Immature natural killer cell (primary cell): Measurements from ENCODE around the gene IFNGR2. TPM values are rescaled to one million over a fixed set of nuclear protein-coding genes. Genes with fewer than 3 reads are reported as not detected.
"Not testable (repeated sequence)": the region's sequence is repeated elsewhere in the genome, so short reads cannot be mapped to it uniquely, and the experiment has no call there.

Experiments used
- DNase-seq, 3 donors: peaks; one replicate each; pipeline ENCODE4 v3.0.0; 2022; ENCODE audit warnings: mixed read lengths in 1 of 3
- H3K27ac Mint-ChIP-seq, 6 donors: one replicate each; pipeline ENCODE4 v1.8.0; 2020; ENCODE audit warnings: mixed read lengths in 6 of 6, mild to moderate bottlenecking in 5 of 6, inconsistent platforms in 4 of 6, moderate library complexity in 3 of 6
- H3K27me3 Mint-ChIP-seq, 3 donors: one replicate each; pipeline ENCODE4 v1.8.0; 2020 to 2021; ENCODE audit warnings: low read depth in 3 of 3, mild to moderate bottlenecking in 3 of 3, mixed read lengths in 3 of 3, moderate library complexity in 3 of 3, inconsistent platforms in 1 of 3
- H3K36me3 Mint-ChIP-seq, 3 donors: one replicate each; pipeline ENCODE4 v1.8.0; 2020; ENCODE audit warnings: mixed read lengths in 3 of 3, inconsistent platforms in 2 of 3, mild to moderate bottlenecking in 2 of 3
- H3K4me1 Mint-ChIP-seq, 2 donors: one replicate each; pipeline ENCODE4 v1.8.0; 2020; ENCODE audit warnings: inconsistent platforms in 2 of 2, mild to moderate bottlenecking in 2 of 2, mixed read lengths in 2 of 2, moderate library complexity in 1 of 2
- H3K4me3 Mint-ChIP-seq, 5 donors: one replicate each; pipeline ENCODE4 v1.8.0; 2020; ENCODE audit warnings: mild to moderate bottlenecking in 5 of 5, mixed read lengths in 5 of 5, inconsistent platforms in 3 of 5, moderate library complexity in 3 of 5
- H3K9me3 Mint-ChIP-seq, 6 donors: one replicate each; pipeline ENCODE4 v1.8.0; 2020; ENCODE audit warnings: mild to moderate bottlenecking in 6 of 6, mixed read lengths in 6 of 6, inconsistent platforms in 4 of 6, moderate library complexity in 3 of 6
- polyA plus RNA-seq, 3 donors: library from polyadenylated mRNA; unstranded; fragments of 300-500 nt; fragmentation: Illumina TruSeq; gene quantifications; one replicate each; pipeline ENCODE4 v1.2.3, GENCODE V29; 2021

The IFNGR2 gene
- polyA plus RNA-seq, 3 donors from 2014 or later, result 0.35 to 2.0 (median 0.77) TPM

DNA sequence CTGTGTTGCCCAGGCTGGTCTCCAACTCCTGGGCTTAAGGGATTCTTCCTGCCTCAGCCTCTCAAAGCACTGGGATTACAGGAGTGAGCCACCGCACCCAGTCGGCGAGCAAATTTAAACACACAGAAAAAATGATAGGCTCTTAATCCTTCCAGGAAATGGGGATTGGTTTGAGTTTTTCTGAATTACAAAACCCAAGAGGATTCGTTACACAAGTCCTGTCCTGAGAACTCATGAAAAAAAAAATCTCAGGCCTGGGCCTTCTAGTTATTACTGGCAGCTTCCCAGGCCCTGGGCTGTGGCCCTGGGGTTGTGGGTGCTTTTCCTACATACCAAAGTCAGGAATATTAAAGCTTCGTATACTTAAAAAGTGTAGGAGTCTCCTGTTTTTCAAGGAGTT is 6.3 kb upstream of the IFNGR2 start:
- peaks cover 0 to 5% (median 0%) of the 10 kb centered on the region in 6 donors for H3K9me3 Mint-ChIP-seq
- H3K4me1 Mint-ChIP-seq, result peaks cover 0 to 10% of the 10 kb centered on the region in 2 donors
- H3K27me3 Mint-ChIP-seq, result peaks cover 33 to 58% (median 45%) of the 10 kb centered on the region in 3 donors
- no peaks in the 10 kb centered on the region for H3K36me3 Mint-ChIP-seq
- H3K4me3 Mint-ChIP-seq, result no peak overlapping the region
- no peak for DNase-seq
- no peak overlapping the region for H3K27ac Mint-ChIP-seq

DNA sequence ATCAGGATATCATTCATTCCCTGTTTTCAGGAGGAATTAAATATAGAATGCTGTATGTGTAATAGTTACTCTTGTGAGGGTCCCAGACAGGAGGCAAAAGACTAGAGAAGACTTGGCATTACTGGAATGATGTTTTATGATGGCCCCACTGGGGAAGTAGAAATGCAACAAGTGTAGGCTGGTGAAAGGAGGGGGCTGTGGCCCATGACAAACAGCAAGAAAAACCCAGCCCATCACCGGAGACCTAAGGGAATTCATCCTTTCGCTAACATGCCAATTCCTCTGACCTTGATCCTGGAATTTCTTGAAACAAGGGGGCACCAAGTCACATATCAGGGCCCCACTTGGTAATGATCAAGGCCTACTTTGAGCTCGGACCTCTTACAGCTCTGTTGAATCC is 5.5 kb upstream of the IFNGR2 start:
- H3K27ac Mint-ChIP-seq, result no peak overlapping the region
- no peak overlapping the region for H3K4me3 Mint-ChIP-seq
- peaks cover 31 to 57% (median 46%) of the 10 kb centered on the region in 3 donors for H3K27me3 Mint-ChIP-seq
- no peak for DNase-seq
- H3K9me3 Mint-ChIP-seq, result peaks cover 0 to 5% (median 0%) of the 10 kb centered on the region in 6 donors
- H3K36me3 Mint-ChIP-seq, result no peaks in the 10 kb centered on the region
- H3K4me1 Mint-ChIP-seq, result peaks cover 5 to 10% of the 10 kb centered on the region in 2 donors

DNA sequence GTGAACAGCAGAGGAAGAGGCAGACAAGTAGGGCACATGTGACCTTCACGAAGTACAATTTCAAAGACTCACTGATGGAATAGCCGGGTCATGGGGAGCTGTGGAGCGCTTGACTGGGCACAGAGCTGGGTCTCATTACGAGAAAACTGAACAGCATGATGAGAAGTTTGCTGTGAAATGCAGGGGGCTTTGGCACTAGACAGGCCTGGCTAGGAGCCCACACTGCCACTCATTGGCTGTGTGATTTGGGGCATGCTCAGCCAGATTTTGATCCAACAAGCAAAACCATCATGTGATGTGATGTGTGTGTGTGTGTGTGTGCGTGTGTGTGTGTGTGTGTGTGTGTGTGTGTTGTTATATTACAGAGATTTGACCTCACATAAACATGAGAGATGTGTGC is 4.9 kb upstream of the IFNGR2 start:
- no peak overlapping the region for H3K27ac Mint-ChIP-seq
- H3K36me3 Mint-ChIP-seq, result no peaks in the 10 kb centered on the region
- H3K9me3 Mint-ChIP-seq, result peaks cover 0 to 5% (median 0%) of the 10 kb centered on the region in 6 donors
- peaks cover 26 to 55% (median 44%) of the 10 kb centered on the region in 3 donors for H3K27me3 Mint-ChIP-seq
- H3K4me1 Mint-ChIP-seq, result peaks cover 5 to 10% of the 10 kb centered on the region in 2 donors
- no peak overlapping the region for H3K4me3 Mint-ChIP-seq
- DNase-seq, result no peak

DNA sequence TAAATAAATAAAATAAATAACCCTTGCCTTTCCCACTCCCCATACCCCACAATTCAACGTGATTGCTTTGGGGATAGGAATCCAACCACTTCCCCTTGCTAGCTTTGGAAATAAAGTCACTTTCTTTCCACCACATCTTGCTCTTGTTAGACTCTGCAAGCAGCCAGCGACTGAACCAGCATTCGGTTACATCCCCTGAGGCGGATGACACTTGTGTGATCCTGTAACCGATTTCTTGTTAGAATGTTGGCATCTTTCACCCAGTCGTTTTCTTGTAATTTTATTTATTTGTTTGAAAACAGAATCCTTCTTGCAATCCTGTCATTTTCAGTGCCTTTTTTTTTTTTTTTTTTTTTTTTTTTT is 1.6 kb upstream of the IFNGR2 start:
- DNase-seq, result no peak
- Mint-ChIP-seq H3K27ac (no peak overlapping the region), H3K9me3 (peaks cover 0 to 5% (median 0%) of the 10 kb centered on the region in 6 donors), H3K27me3 (peaks cover 39 to 64% (median 50%) of the 10 kb centered on the region in 3 donors), H3K36me3 (no peaks in the 10 kb centered on the region), H3K4me3 (peak overlapping the region in 1 of 5 donors; percentile 42), H3K4me1 (peaks cover 20 to 33% of the 10 kb centered on the region in 2 donors)

DNA sequence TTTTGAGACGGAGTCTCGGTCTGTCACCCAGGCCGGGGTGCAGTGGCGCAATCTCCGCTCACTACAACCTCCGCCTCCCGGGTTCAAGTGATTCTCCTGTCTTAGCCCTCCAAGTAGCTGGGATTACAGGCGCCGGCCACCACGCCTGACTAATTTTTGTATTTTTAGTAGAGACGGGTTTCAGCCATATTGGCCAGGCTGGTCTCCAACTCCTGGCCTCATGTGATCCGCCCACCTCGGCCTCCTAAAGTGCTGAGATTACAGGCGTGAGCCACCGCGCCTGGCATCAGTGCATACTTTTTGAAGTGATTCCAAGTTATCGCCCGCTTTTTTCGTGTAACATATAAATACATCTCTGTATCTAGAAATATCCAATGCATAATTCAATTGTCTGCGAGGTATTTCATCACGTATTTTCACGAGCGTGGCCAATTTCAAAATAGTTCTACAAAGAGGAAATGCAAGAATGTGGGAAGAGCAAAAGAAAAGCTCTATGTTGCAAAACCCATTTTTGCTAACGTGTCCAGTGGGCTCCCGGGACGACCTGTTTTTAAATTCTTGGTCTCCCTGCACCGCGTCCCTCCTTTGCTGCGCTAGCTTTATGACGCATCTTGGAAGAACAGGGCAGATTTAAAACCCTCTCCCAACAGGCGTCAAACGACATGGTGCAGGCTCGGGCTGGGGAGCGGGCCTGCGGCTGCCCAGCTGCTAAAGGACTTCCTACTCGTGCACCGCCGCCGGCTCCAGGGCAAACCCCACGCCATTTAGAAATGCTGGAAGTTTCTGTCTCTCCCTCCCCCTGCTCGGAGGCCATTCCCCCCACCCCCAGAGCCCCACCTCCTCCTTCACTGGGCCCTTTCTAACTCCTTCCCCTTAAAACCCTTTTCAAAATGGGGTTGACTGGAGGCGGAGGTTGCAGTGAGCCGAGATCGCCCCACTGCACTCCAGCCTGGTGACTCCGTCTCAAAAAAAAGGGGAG is 923 bp upstream of the IFNGR2 start:
- H3K36me3 Mint-ChIP-seq, result no peaks in the 10 kb centered on the region
- peaks cover 41 to 66% (median 55%) of the 10 kb centered on the region in 3 donors for H3K27me3 Mint-ChIP-seq
- no peak overlapping the region for H3K27ac Mint-ChIP-seq
- peaks cover 0 to 5% (median 0%) of the 10 kb centered on the region in 6 donors for H3K9me3 Mint-ChIP-seq
- H3K4me3 Mint-ChIP-seq, result peak overlapping the region in 4 of 5 donors; percentile 13 to 46 (median 40)
- no peak for DNase-seq
- peaks cover 23 to 39% of the 10 kb centered on the region in 2 donors for H3K4me1 Mint-ChIP-seq

DNA sequence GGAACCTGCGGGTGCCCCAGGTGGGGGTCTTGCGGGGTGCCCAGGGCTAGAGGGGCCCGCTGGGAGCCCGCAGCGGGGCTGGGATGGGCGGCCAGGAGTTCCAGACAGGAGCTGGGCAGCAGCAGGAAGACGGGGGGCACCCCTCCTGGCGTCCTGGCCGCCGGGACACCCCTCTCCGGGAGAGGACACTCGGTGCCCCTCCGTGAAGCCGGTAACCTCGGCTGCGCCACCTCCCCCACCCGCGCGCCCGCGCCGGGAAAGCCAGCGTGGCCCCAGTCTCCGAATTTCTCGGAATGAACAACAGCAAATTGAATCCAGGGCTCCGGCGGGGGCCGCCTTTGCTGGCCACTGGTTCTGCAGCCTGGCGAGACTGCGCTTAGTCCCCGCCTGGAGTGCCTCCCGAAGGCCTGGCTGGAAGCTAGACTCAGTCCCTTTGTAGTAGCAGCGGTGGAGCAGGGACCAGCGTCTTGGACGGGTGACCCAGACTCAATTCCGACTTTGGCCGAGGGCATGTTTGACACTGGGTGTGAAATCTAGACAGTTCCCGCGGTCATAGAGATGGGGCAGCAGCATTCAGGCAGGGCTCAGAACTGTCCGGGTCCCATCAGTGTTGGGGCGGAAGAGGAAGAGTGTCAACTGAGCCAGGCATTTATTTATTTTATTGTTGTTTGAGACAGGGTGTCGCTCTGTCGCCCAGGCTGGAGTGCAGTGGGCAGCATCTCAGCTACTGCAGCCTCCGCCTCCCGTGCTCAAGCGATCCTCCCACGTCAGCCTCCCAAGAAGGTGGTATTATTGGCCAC is 773 bp downstream of the IFNGR2 start:
- peak overlapping the region; percentile 1 to 72 (median 54) for H3K4me3 Mint-ChIP-seq
- H3K9me3 Mint-ChIP-seq, result peaks cover 0 to 5% (median 0%) of the 10 kb centered on the region in 6 donors
- DNase-seq, result no peak
- H3K27me3 Mint-ChIP-seq, result peaks cover 38 to 56% (median 52%) of the 10 kb centered on the region in 3 donors
- H3K4me1 Mint-ChIP-seq, result peaks cover 23 to 40% of the 10 kb centered on the region in 2 donors
- H3K27ac Mint-ChIP-seq, result no peak overlapping the region
- no peaks in the 10 kb centered on the region for H3K36me3 Mint-ChIP-seq

DNA sequence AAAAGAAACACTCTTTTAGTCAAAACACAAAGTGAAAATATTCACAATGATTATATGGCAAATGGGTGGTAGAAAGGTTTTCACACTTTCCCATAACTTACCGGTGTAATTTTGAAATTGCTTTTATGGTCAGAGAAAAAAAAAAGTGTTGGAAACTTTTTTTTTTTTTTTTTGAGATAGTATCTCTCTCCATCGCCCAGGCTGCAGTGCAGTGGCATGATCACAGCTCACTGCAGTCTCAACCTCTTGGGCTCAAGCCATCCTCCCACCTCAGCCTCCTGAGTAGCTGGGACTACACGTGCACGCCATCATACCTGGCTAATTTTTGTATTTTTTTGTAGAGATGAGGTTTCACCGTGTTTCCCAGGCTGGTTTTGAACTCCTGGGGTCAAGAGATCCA is 3.3 kb downstream of the IFNGR2 start:
- peaks cover 41 to 59% (median 51%) of the 10 kb centered on the region in 3 donors for H3K27me3 Mint-ChIP-seq
- no peak overlapping the region for H3K27ac Mint-ChIP-seq
- H3K4me1 Mint-ChIP-seq, result peaks cover 23 to 34% of the 10 kb centered on the region in 2 donors
- peak; percentile 42 to 56 (median 47) for DNase-seq
- H3K4me3 Mint-ChIP-seq, result peak overlapping the region in 1 of 5 donors; percentile 13
- H3K9me3 Mint-ChIP-seq, result peaks cover 0 to 5% (median 0%) of the 10 kb centered on the region in 6 donors
- H3K36me3 Mint-ChIP-seq, result no peaks in the 10 kb centered on the region

DNA sequence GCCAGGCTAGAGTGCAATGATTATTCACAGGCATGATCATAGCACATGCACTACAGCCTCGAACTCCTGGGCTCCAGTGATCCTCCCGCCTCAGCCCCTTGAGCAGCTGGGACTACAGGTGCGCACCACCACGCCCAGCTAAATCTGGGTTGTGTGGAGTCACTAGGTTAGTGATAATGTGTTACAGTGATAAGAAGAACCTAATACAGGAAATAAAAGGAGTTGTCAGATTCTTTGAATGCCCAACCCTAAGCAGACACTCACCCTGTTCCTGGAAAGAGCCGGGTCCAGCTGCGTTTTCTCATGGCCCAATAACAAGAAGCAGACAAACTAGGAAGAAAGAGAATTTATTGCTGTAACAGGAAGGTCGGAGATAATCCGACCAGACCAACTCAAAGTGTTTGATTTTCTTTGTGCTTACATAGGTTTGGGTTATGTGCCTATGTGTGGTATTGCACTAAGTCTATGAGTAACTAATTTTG is 8.8 kb downstream of the IFNGR2 start:
- Mint-ChIP-seq H3K27me3 (peaks cover 25 to 40% (median 39%) of the 10 kb centered on the region in 3 donors), H3K4me3 (no peak overlapping the region), H3K36me3 (no peaks in the 10 kb centered on the region), H3K4me1 (peaks cover 5 to 12% of the 10 kb centered on the region in 2 donors), H3K9me3 (no peaks in the 10 kb centered on the region), H3K27ac (no peak overlapping the region)
- DNase-seq, result no peak

DNA sequence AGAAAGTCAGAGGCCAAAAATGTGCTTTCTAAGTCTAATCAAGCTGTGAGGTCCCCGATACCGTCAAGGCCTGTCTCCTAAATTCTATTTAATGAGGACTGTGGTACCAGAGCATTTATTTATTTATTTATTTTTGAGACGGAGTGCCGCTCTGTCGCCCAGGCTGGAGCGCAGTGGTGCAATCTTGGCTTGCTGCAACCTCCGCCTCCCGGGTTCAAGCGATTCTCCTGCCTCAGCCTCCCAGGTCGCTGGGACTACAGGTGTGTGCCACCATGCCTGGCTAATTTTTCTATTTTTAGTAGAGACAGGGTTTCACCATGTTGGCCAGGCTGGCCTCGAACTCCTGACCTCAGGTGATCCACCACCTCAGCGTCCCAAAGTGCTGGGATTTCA is 9.2 kb downstream of the IFNGR2 start:
- not testable (repeated sequence) for H3K36me3 Mint-ChIP-seq, H3K27ac Mint-ChIP-seq, H3K9me3 Mint-ChIP-seq, DNase-seq, H3K4me3 Mint-ChIP-seq, H3K4me1 Mint-ChIP-seq
- peaks cover 28 to 36% (median 35%) of the 10 kb centered on the region in 3 donors for H3K27me3 Mint-ChIP-seq

DNA sequence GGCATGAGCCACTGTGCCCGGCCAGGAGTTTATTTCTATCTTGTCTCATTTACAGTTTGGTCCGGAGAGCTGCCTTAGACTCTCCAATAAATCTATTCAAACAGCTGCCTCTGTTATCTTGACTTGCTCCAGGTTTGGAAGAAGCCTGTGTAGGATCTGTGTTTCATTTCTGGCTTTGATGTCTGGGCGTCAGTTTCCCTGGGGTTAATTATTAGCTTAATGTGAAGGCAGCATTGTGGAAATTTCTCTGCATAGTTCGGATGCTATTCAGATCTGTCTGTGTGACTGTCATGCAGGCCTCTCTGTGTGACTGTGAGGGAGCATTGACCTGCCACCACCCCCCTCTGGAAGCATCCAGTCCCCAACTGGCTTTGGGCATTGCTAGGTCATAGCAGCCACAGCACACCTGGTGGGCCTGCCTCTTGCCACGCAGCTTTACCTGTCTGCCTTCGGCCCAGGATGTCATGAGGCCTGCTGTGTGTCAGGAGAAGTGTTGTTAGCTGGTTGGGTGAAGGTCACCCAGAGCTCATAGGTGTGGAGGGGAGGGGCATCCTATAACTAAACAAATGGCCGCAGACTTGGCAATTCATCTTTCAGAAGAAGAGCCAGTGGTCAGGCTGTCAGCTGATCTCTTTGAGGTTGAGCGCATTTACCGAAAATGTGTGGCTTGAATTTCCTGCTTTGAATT is 9.8 kb downstream of the IFNGR2 start:
- Mint-ChIP-seq H3K36me3 (no peaks in the 10 kb centered on the region), H3K27me3 (peaks cover 28 to 36% (median 35%) of the 10 kb centered on the region in 3 donors), H3K9me3 (no peaks in the 10 kb centered on the region), H3K4me3 (no peak overlapping the region), H3K4me1 (peaks cover 5 to 9% of the 10 kb centered on the region in 2 donors), H3K27ac (no peak overlapping the region)
- peak in 2 of 3 donors; percentile 15 to 17 for DNase-seq

DNA sequence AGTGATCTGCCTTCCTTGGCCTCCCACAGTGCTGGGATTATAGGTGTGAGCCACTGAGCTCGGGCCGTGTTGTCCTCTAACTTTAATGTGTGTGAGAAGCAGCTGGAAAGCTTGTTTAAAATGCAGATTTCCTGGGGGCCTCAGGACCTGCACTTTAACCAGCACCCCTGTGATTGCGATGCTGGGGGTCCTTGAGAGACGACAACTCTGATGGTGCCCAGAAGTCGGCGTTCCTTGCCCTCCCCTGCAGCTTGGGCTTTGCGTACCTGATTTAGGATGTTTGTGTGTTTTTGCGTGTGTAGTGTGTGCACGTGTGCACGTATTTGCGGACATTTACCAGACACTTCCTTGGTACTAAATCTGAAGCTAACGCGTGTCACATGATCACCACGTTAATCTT is 10.9 kb downstream of the IFNGR2 start:
- no peaks in the 10 kb centered on the region for H3K36me3 Mint-ChIP-seq
- no peaks in the 10 kb centered on the region for H3K9me3 Mint-ChIP-seq
- no peak for DNase-seq
- H3K27ac Mint-ChIP-seq, result no peak overlapping the region
- peaks cover 27 to 33% (median 32%) of the 10 kb centered on the region in 3 donors for H3K27me3 Mint-ChIP-seq
- no peak overlapping the region for H3K4me3 Mint-ChIP-seq
- H3K4me1 Mint-ChIP-seq, result peaks cover 5 to 9% of the 10 kb centered on the region in 2 donors

DNA sequence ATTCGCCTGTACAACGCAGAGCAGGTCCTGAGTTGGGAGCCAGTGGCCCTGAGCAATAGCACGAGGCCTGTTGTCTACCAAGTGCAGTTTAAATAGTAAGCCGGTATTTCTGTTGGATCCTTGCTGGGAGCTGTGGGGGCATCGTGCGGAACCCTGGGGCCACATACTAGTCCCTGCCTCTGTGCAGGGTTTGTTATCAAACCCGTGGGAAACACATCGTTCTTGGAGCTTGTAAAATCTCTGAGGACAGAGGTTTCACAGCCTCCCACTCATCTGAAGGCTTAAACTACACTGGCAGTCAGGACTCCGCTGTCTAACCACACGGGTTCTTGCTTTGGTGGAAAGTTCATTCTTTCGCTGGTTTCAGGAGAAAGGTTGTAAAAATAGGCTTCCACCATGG is 11.7 kb downstream of the IFNGR2 start:
- peaks cover 25 to 35% (median 26%) of the 10 kb centered on the region in 3 donors for H3K27me3 Mint-ChIP-seq
- H3K4me3 Mint-ChIP-seq, result no peak overlapping the region
- no peak for DNase-seq
- H3K4me1 Mint-ChIP-seq, result peaks cover 5 to 9% of the 10 kb centered on the region in 2 donors
- no peaks in the 10 kb centered on the region for H3K9me3 Mint-ChIP-seq
- H3K36me3 Mint-ChIP-seq, result no peaks in the 10 kb centered on the region
- no peak overlapping the region for H3K27ac Mint-ChIP-seq

DNA sequence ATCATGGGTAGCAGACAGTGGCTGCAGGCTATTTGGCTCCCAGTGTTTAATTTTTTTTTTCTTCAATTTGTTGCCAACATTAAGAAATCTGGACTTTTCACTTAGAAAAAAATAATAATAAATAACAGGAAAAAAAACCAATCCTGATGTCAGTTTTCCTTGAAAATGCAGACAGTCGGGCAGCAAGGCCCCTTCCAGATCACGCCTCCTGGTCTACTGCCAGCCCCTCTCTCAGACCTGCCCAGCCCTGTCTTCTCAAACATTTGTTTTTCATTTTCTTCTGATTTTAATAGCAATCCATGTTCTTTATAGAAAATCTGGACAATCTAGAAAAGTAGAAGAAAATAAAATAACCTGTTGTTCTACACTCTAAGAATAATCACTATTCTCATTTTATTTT is 15.5 kb downstream of the IFNGR2 start:
- no peak overlapping the region for H3K4me3 Mint-ChIP-seq
- no peak overlapping the region for H3K27ac Mint-ChIP-seq
- DNase-seq, result no peak
- H3K4me1 Mint-ChIP-seq, result peaks cover 0 to under 1% of the 10 kb centered on the region in 2 donors
- peaks cover 9 to 22% (median 16%) of the 10 kb centered on the region in 3 donors for H3K27me3 Mint-ChIP-seq
- no peaks in the 10 kb centered on the region for H3K9me3 Mint-ChIP-seq
- H3K36me3 Mint-ChIP-seq, result peaks cover 0 to 2% (median 0%) of the 10 kb centered on the region in 3 donors
